NCI-H2196 (cell line): ENCODE results near the gene DIO1.
"Not testable (repeated sequence)": the region's sequence is repeated elsewhere in the genome, so short reads cannot be mapped to it uniquely, and the experiment has no call there.

Source experiments
- DNase-seq: peaks from one replicate; lab custom pipeline; 2025; ENCODE audit not compliant: unreplicated experiment; lab: John Stamatoyannopoulos, UW

DIO1 gene

GRCh38 chr1:53893999-53894636 is at the start of gene DIO1:
Gene DIO1, plus strand, starts transcription at chr1:53894187. Its CDS starts 24 bp downstream, at chr1:53894211.
- DNase-seq: peak; percentile 27

GRCh38 chr1:53847980-53848379 is 46.0 kb upstream of the DIO1 start:
- no peak for DNase-seq

- DNase-seq: no peak
Measured at GRCh38 chr1:53850082-53850673, 43.8 kb upstream of the DIO1 start.

- DNase-seq: no peak
Measured at GRCh38 chr1:53851571-53852285, 42.3 kb upstream of the DIO1 start.

- peak; percentile 66 for DNase-seq
Measured at GRCh38 chr1:53860967-53861411, 33.0 kb upstream of the DIO1 start.

GRCh38 chr1:53862507-53862906 is 31.5 kb upstream of the DIO1 start:
- DNase-seq: no peak

- DNase-seq: no peak
Measured at GRCh38 chr1:53868565-53868964, 25.4 kb upstream of the DIO1 start.

- no peak for DNase-seq
Measured at GRCh38 chr1:53869454-53870117, 24.4 kb upstream of the DIO1 start.

GRCh38 chr1:53871221-53871620 is 22.8 kb upstream of the DIO1 start:
- no peak for DNase-seq

- no peak for DNase-seq
Measured at GRCh38 chr1:53871773-53872484, 22.1 kb upstream of the DIO1 start.

GRCh38 chr1:53875150-53875549 is 18.8 kb upstream of the DIO1 start:
- not testable (repeated sequence) for DNase-seq

GRCh38 chr1:53878492-53879105 is 15.4 kb upstream of the DIO1 start:
- DNase-seq: peak; percentile 64

GRCh38 chr1:53881853-53882252 is 12.1 kb upstream of the DIO1 start:
- DNase-seq: not testable (repeated sequence)

- DNase-seq: not testable (repeated sequence)
Measured at GRCh38 chr1:53883600-53883999, 10.4 kb upstream of the DIO1 start.

GRCh38 chr1:53888681-53889080 is 5.3 kb upstream of the DIO1 start:
- no peak for DNase-seq

GRCh38 chr1:53889304-53890298 is 4.4 kb upstream of the DIO1 start, which contains the start of gene YIPF1:
Gene YIPF1, minus strand, starts transcription at chr1:53889797. Its CDS starts 860 bp downstream, at chr1:53888937.
- peak; percentile 92 for DNase-seq

- DNase-seq: no peak
Measured at GRCh38 chr1:53890522-53890941, 3.5 kb upstream of the DIO1 start.

GRCh38 chr1:53891018-53891417 is 3.0 kb upstream of the DIO1 start:
- no peak for DNase-seq

GRCh38 chr1:53891678-53892077 is 2.3 kb upstream of the DIO1 start:
- no peak for DNase-seq
